PC-9 (cell line): ENCODE data around the gene HLA-B. TPM values are rescaled to one million over a fixed set of nuclear protein-coding genes. Genes with fewer than 3 reads are reported as not detected.

ENCODE experiments used
- BruUV-seq: library from RNA; stranded (reverse); fragments of 400-500 nt; replicated peaks from 2 replicates; lab custom pipeline; 2021; lab: Mats Ljungman, UMichigan
- CTCF ChIA-PET: fragments of 300-600 bp; sonication (Branson Sonifier 250); formaldehyde crosslinking; loops from one replicate; lab custom pipeline; 2022; ENCODE audit warnings: antibody characterized with exemption; lab: Charles Lee
- POLR2A ChIA-PET: fragments of 300-600 bp; sonication (Branson Sonifier 250); formaldehyde crosslinking; loops from one replicate; lab custom pipeline; 2022; ENCODE audit warnings: antibody characterized with exemption; ENCODE audit not compliant: unreplicated experiment; lab: Charles Lee
- DNase-seq, 2 experiments: peaks; one replicate each; pipeline versions ENCODE4 v3.0.0 to v3.0.0-alpha.2; 2015 to 2022; ENCODE audit warnings: mixed read lengths in 1 of 2
- H2AFZ ChIP-seq: fragments of 200-600 bp; sonication (generic); 2 replicates; pipeline ENCODE4 v1.8.1; 2017; ENCODE audit warnings: antibody characterized with exemption
- H3F3A ChIP-seq: fragments of 200-600 bp; sonication (generic); 2 replicates; pipeline ENCODE4 v1.8.1; 2017; ENCODE audit warnings: antibody characterized with exemption, mild to moderate bottlenecking, low read depth; ENCODE audit not compliant: insufficient read depth
- H3K27ac ChIP-seq: fragments of 200-600 bp; sonication (generic); 2 replicates; pipeline ENCODE4 v1.6.1; 2016; ENCODE audit warnings: mixed run types
- H3K27me3 ChIP-seq: fragments of 200-600 bp; sonication (generic); 2 replicates; pipeline ENCODE4 v1.6.1; 2016; ENCODE audit warnings: low read depth, mixed run types; ENCODE audit not compliant: insufficient read depth
- H3K36me3 ChIP-seq: fragments of 200-600 bp; sonication (generic); 2 replicates; pipeline ENCODE4 v1.6.1; 2016; ENCODE audit warnings: low read depth, mixed run types
- H3K4me1 ChIP-seq: fragments of 200-600 bp; sonication (generic); replicated peaks from 2 replicates; pipeline ENCODE4 v1.6.1; 2016; ENCODE audit warnings: mixed run types; ENCODE audit not compliant: insufficient read depth
- H3K4me2 ChIP-seq: fragments of 200-600 bp; sonication (generic); 2 replicates; pipeline ENCODE4 v1.6.1; 2017; ENCODE audit warnings: mixed run types
- H3K4me3 ChIP-seq: fragments of 200-600 bp; sonication (generic); 2 replicates; pipeline ENCODE4 v1.6.1; 2016; ENCODE audit warnings: mixed run types
- H3K79me2 ChIP-seq: fragments of 200-600 bp; sonication (generic); 2 replicates; pipeline ENCODE4 v1.6.1; 2017; ENCODE audit warnings: low read depth, mixed run types
- H3K9me2 ChIP-seq: fragments of 200-600 bp; sonication (generic); 2 replicates; pipeline ENCODE4 v1.8.1; 2017; ENCODE audit warnings: mild to moderate bottlenecking; ENCODE audit not compliant: insufficient read depth
- H3K9me3 ChIP-seq: fragments of 200-600 bp; sonication (generic); 2 replicates; pipeline ENCODE4 v1.8.1; 2016; ENCODE audit warnings: low read depth; ENCODE audit not compliant: insufficient read depth
- H4K20me1 ChIP-seq: fragments of 200-600 bp; sonication (generic); 2 replicates; pipeline ENCODE4 v1.8.1; 2017; ENCODE audit not compliant: insufficient read depth
- EZH2 ChIP-seq: fragments of 200-600 bp; sonication (generic); IDR thresholded peaks from 2 replicates; pipeline ENCODE4 v1.8.0; 2017; ENCODE audit warnings: antibody characterized with exemption, low read depth
- intact Hi-C: fragments of 100-400 bp; cut with micrococcal nuclease; formaldehyde crosslinking; loops from one replicate; pipeline ENCODE4 v1.10.0; 2022; ENCODE audit not compliant: unreplicated experiment
- total RNA-seq: library from RNA; stranded (reverse); gene quantifications from 2 replicates; pipeline ENCODE4 v1.2.3, GENCODE V29; 2021
- TF ChIP-seq, protein P1 (sequence below): fragments of 200-600 bp; sonication (generic); conservative IDR thresholded peaks from 2 replicates; pipeline ENCODE4 v1.6.1; 2017; ENCODE audit warnings: mixed run types, antibody characterized with exemption, mild to moderate bottlenecking, moderate library complexity

HLA-B gene
- total RNA-seq, 1 experiment from 2014 or later = 137 TPM

DNA sequence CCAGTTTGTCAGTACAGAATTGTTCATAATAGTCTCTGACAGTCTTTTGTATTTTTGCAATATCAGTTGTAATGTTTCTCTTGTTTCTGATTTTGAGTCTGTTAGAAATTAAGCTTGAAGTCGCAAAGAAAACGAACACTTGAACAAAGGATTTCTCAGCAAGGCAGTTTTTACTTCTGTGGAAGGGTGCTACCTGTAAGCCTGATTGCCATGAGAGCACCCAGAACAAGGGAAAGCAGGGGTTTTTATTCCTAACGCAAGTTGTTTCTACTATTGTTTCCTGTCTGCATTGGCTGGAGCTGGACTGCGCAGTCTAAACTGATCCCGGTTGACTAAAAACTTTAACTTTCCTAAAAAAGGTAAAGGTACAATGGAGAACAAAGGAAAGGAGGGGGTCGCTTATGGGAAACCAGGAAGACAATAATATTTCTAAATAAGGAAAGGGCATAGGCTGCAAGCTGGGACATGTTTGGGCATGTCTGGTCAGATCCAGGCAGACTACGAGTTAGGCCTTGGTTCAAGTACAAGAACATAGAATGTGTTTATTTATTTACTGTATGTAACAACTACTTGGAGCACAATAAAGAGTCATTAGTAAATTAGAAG lies 28.5 kb downstream of the HLA-B start:
- Histone ChIP-seq H3K4me2 (no peak overlapping the region), H3K4me1 (no peaks in the 10 kb centered on the region), H3K27ac (no peak overlapping the region), H3K9me3 (no peaks in the 10 kb centered on the region), H3K9me2 (no peaks in the 10 kb centered on the region), H3K79me2 (no peaks in the 10 kb centered on the region), H3F3A (no peaks in the 10 kb centered on the region), H3K27me3 (peaks cover 27% of the 10 kb centered on the region; the same call in 1 of the 2 replicates), H3K4me3 (no peak overlapping the region), H4K20me1 (no peaks in the 10 kb centered on the region), H2AFZ (no peak overlapping the region), H3K36me3 (no peaks in the 10 kb centered on the region)
- POLR2A ChIA-PET = no interaction called here
- CTCF ChIA-PET = no interaction called here
- no peak for TF ChIP-seq EZH2
- TF ChIP-seq, protein P1, sequence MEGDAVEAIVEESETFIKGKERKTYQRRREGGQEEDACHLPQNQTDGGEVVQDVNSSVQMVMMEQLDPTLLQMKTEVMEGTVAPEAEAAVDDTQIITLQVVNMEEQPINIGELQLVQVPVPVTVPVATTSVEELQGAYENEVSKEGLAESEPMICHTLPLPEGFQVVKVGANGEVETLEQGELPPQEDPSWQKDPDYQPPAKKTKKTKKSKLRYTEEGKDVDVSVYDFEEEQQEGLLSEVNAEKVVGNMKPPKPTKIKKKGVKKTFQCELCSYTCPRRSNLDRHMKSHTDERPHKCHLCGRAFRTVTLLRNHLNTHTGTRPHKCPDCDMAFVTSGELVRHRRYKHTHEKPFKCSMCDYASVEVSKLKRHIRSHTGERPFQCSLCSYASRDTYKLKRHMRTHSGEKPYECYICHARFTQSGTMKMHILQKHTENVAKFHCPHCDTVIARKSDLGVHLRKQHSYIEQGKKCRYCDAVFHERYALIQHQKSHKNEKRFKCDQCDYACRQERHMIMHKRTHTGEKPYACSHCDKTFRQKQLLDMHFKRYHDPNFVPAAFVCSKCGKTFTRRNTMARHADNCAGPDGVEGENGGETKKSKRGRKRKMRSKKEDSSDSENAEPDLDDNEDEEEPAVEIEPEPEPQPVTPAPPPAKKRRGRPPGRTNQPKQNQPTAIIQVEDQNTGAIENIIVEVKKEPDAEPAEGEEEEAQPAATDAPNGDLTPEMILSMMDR = no peak
- BruUV-seq = no TSS peak
- DNase-seq = no peak
- intact Hi-C loops = no loop called here

DNA sequence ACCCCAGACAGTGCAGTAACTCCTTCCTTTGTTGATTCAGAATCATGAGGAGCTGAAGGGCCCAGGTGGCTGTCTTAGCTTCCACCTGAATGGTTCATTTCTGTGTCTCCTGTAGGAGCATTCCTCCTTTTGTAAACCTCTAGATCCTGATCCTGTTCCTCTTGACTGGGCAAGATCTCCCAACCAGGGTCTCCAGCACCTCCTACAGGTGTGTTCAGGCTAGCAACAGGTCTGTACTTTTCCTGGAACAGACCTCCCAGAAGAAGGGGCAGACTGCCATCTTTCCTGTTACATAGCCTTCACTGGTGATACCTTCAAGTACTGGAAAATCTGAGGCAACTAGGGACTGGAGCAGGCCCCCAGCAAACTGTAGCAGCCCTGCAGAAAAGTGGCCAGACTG lies 35.2 kb downstream of the HLA-B start:
- DNase-seq = no peak
- no peak overlapping the region for H3K27ac ChIP-seq
- no peak for TF ChIP-seq EZH2
- TF ChIP-seq, protein P1 = no peak
- H3K9me3 ChIP-seq = no peaks in the 10 kb centered on the region
- peaks cover 14% of the 10 kb centered on the region; the same call in 1 of the 2 replicates for H3K27me3 ChIP-seq
- H4K20me1 ChIP-seq = no peaks in the 10 kb centered on the region
- intact Hi-C loops = loop anchor here (1.0 kb wide), 1 partner anchor 12 kb away; no protein-coding TSS in a partner anchor
- no peaks in the 10 kb centered on the region for H3K79me2 ChIP-seq
- CTCF ChIA-PET = no interaction called here
- H2AFZ ChIP-seq = no peak overlapping the region
- no TSS peak for BruUV-seq
- POLR2A ChIA-PET = no interaction called here
- H3F3A ChIP-seq = no peaks in the 10 kb centered on the region
- no peak overlapping the region for H3K4me3 ChIP-seq
- no peaks in the 10 kb centered on the region for H3K9me2 ChIP-seq
- no peaks in the 10 kb centered on the region for H3K36me3 ChIP-seq
- H3K4me1 ChIP-seq = no peaks in the 10 kb centered on the region
- H3K4me2 ChIP-seq = no peak overlapping the region

DNA sequence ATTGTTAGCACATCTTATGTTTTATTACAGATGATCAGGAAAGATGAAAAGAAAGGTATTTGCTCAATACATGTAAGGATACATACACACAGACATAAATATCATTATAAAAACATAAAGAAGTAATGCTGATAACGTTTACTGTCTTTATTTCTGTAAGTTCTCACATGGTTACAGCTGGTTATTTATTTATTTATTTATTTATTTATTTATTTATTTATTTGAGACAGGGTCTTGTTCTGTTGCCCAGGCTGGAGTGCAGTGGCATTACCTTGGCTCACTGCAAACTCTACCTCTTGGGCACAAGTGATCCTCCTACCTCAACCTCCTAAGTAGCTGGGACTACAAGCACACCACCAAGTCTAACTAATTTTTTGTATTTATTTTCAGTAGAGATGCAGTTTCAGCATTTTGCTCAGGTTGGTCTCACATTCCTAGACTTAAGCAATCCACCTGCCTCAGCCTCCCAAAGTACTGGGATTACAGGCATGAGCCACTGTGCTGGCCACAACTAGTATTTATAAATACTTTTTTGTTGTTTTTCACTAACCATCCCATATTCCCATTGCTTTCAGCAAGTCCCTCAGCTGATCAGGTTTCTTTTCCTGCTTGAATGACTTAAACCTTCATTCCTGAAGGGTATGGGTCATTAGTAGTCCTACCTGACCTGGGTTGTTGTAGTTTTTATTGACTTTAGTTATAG lies 35.8 kb downstream of the HLA-B start:
- no peaks in the 10 kb centered on the region for H3K4me1 ChIP-seq
- no peak overlapping the region for H2AFZ ChIP-seq
- no peak overlapping the region for H3K4me3 ChIP-seq
- no peaks in the 10 kb centered on the region for H3F3A ChIP-seq
- H3K9me3 ChIP-seq = no peaks in the 10 kb centered on the region
- TF ChIP-seq EZH2 = no peak
- TF ChIP-seq, protein P1 = no peak
- no peaks in the 10 kb centered on the region for H4K20me1 ChIP-seq
- H3K4me2 ChIP-seq = no peak overlapping the region
- ChIA-PET POLR2A (no interaction called here), CTCF (interaction anchor here (0.6 kb wide), 1 partner anchor 1111 kb away, joined by 6 read pairs; no protein-coding TSS in a partner anchor)
- no peak for DNase-seq
- no peak overlapping the region for H3K27ac ChIP-seq
- H3K79me2 ChIP-seq = no peaks in the 10 kb centered on the region
- peaks cover 14% of the 10 kb centered on the region; the same call in 1 of the 2 replicates for H3K27me3 ChIP-seq
- intact Hi-C loops = loop anchor here (1.0 kb wide), 1 partner anchor 11 kb away; no protein-coding TSS in a partner anchor
- no peaks in the 10 kb centered on the region for H3K36me3 ChIP-seq
- no TSS peak for BruUV-seq
- H3K9me2 ChIP-seq = no peaks in the 10 kb centered on the region
